ENCODE measurements around the gene PGAM5. TPM values are rescaled to one million over a fixed set of nuclear protein-coding genes. Genes with fewer than 3 reads are reported as not detected.

Gene PGAM5
- total RNA-seq, 3 donors from 2014 or later (not counting 1 experiment from before 2014, with no cell fraction given), result 19.7 to 30.2 (median 21.9) TPM

DNA sequence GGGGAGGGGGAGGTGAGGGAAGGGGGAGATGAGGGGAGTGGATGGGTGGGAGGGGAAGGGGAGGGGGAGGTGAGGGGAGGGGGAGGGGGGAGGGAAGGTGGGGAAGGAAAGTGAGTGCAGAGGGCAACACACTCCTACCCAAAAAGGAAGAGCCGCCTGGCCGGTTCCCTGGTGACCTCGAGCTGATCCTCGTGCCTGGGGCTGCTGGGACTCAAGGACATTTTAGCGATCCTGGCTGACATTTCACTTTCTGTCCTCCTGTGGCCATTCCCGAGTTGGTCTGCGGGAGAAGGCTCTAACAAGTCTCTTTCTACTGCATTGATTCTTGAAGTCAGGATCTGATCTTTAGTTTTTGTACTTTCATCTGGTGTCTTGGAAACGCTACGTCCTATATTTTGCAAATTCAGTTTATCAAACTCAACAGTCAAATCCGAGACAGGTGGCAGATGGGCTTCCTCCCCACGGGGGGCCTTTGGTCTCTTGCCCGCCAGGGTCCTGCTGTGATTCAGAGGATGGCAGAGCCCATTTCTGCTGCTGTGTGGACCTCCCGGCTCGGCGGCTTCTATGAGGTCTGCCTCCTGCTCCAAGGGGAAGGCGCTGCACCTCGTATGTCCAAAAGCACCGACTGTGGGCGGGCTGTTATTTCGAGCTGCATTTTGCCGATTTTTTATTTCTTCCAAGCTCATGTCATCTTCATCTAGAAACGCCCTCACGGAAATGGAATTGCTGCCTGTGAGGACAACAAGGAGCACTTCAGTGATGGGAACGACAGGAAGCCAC is 19.1 kb downstream of the PGAM5 start:
- Mint-ChIP-seq H3K9me3 (no peaks in the 10 kb centered on the region), H3K4me1 (peaks cover 0 to 6% of the 10 kb centered on the region in 2 donors), H3K27ac (peak overlapping the region in 1 of 2 donors; percentile 38), H3K36me3 (peaks cover 33% of the 10 kb centered on the region), H3K27me3 (ENCODE audit: low read depth in 2 of 2) (no peaks in the 10 kb centered on the region), H3K4me3 (no peak overlapping the region)
- TF ChIP-seq, protein P1, sequence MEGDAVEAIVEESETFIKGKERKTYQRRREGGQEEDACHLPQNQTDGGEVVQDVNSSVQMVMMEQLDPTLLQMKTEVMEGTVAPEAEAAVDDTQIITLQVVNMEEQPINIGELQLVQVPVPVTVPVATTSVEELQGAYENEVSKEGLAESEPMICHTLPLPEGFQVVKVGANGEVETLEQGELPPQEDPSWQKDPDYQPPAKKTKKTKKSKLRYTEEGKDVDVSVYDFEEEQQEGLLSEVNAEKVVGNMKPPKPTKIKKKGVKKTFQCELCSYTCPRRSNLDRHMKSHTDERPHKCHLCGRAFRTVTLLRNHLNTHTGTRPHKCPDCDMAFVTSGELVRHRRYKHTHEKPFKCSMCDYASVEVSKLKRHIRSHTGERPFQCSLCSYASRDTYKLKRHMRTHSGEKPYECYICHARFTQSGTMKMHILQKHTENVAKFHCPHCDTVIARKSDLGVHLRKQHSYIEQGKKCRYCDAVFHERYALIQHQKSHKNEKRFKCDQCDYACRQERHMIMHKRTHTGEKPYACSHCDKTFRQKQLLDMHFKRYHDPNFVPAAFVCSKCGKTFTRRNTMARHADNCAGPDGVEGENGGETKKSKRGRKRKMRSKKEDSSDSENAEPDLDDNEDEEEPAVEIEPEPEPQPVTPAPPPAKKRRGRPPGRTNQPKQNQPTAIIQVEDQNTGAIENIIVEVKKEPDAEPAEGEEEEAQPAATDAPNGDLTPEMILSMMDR (IDR thresholded peaks at IDR 0.05), result no peak
- intact Hi-C loops (cut with micrococcal nuclease), result no loop called here
- no peak for ATAC-seq
- no peak overlapping the region for H3K4me3 ChIP-seq (ENCODE audit: low read length)
- peaks cover 72% of the 10 kb centered on the region for H3K36me3 ChIP-seq (ENCODE audit: control insufficient read depth, insufficient read depth, low read length)
- WGBS (ENCODE audit: insufficient coverage), result 96% methylated on average over 24 of the region's 24 CpGs
- no peaks in the 10 kb centered on the region for H3K9me3 ChIP-seq (ENCODE audit: control insufficient read depth, insufficient read depth, low read length)
- no peaks in the 10 kb centered on the region for H3K27me3 ChIP-seq (ENCODE audit: control insufficient read depth, insufficient read depth, low read length)
- DNase-seq, result no peak
- H3K27ac ChIP-seq (ENCODE audit: low read length), result no peak overlapping the region
- H3K4me1 ChIP-seq (ENCODE audit: control insufficient read depth, insufficient read depth, low read length), result no peaks in the 10 kb centered on the region

DNA sequence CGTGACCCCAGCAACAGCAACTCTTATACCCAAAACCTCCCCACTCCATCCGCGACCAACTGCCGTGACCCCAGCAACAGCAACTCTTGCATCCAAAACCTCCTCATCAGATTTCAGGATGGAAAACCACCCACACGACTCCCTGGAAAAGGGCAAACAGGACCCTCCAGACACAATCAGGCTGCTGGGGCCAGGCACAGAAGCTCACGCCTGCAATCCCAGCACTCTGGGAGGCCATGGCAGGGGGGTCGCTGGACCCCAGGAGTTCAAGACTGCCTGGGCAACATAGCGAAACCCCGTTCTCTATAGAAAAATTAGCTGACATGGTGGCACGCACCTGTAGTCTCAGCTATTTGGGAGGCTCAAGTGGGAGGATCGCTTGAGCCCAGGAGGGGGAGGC is 19.7 kb downstream of the PGAM5 start:
- H3K27ac Mint-ChIP-seq, result no peak overlapping the region
- 97% methylated on average over 9 of the region's 11 CpGs for WGBS (ENCODE audit: insufficient coverage)

DNA sequence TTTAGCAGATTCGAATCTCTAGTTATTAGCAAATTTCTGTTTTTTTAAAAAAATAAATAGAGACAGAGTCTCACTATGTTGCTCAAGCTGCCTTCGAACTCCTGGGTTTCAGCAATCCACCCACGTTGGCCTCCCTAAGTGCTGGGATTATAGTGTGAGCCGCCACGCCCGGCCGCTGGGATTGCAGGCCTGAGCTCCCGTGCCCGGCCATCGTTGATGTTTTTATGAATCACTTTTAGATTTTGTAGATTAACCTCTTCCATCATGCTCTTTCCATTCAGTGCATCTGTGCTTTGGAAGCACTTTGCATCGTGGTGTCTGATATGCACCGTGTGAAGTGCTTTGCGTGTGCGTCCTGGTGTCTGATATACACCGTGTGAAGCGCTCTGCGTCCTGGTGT is 20.9 kb downstream of the PGAM5 start:
- ATAC-seq (no peak), DNase-seq (no peak)
- Histone ChIP-seq H3K36me3 (ENCODE audit: control insufficient read depth, insufficient read depth, low read length) (peaks cover 69% of the 10 kb centered on the region), H3K27me3 (ENCODE audit: control insufficient read depth, insufficient read depth, low read length) (no peaks in the 10 kb centered on the region), H3K27ac (ENCODE audit: low read length) (no peak overlapping the region), H3K4me1 (ENCODE audit: control insufficient read depth, insufficient read depth, low read length) (no peaks in the 10 kb centered on the region), H3K9me3 (ENCODE audit: control insufficient read depth, insufficient read depth, low read length) (no peaks in the 10 kb centered on the region), H3K4me3 (ENCODE audit: low read length) (no peak overlapping the region)
- Mint-ChIP-seq H3K4me3 (no peak overlapping the region), H3K9me3 (no peaks in the 10 kb centered on the region), H3K27ac (no peak overlapping the region), H3K36me3 (peaks cover 21% of the 10 kb centered on the region), H3K27me3 (ENCODE audit: low read depth in 2 of 2) (no peaks in the 10 kb centered on the region), H3K4me1 (peaks cover 0 to 6% of the 10 kb centered on the region in 2 donors)
- TF ChIP-seq, protein P1 (IDR thresholded peaks at IDR 0.05), result no peak
- intact Hi-C loops (cut with micrococcal nuclease), result no loop called here
- WGBS (ENCODE audit: insufficient coverage), result 96% methylated on average over 16 of the region's 17 CpGs

More for the DNA sequence above, 19.7 kb downstream of the PGAM5 start:
- intact Hi-C loops (cut with micrococcal nuclease), result no loop called here
- Histone ChIP-seq H3K4me3 (ENCODE audit: low read length) (no peak overlapping the region), H3K4me1 (ENCODE audit: control insufficient read depth, insufficient read depth, low read length) (no peaks in the 10 kb centered on the region), H3K27me3 (ENCODE audit: control insufficient read depth, insufficient read depth, low read length) (no peaks in the 10 kb centered on the region), H3K27ac (ENCODE audit: low read length) (no peak overlapping the region), H3K9me3 (ENCODE audit: control insufficient read depth, insufficient read depth, low read length) (no peaks in the 10 kb centered on the region), H3K36me3 (ENCODE audit: control insufficient read depth, insufficient read depth, low read length) (peaks cover 72% of the 10 kb centered on the region)
- peaks cover 0 to 6% of the 10 kb centered on the region in 2 donors for H3K4me1 Mint-ChIP-seq
- H3K9me3 Mint-ChIP-seq, result no peaks in the 10 kb centered on the region
- H3K4me3 Mint-ChIP-seq, result no peak overlapping the region
- TF ChIP-seq, protein P1 (IDR thresholded peaks at IDR 0.05), result no peak
- no peaks in the 10 kb centered on the region for H3K27me3 Mint-ChIP-seq (ENCODE audit: low read depth in 2 of 2)
- no peak for DNase-seq
- no peak for ATAC-seq
- peaks cover 33% of the 10 kb centered on the region for H3K36me3 Mint-ChIP-seq
